CD4-positive, alpha-beta T cell treated with Interleukin-15 for 1 hour (primary cell): Measurements from ENCODE around the gene PRXL2B.

ENCODE experiments used
- DNase-seq: peaks from one replicate; pipeline ENCODE4 v3.0.0-alpha.2; 2020

PRXL2B gene

GRCh38 chr1:2639607-2640521 lies 53.3 kb downstream of the PRXL2B start:
- DNase-seq = no peak

DNA sequence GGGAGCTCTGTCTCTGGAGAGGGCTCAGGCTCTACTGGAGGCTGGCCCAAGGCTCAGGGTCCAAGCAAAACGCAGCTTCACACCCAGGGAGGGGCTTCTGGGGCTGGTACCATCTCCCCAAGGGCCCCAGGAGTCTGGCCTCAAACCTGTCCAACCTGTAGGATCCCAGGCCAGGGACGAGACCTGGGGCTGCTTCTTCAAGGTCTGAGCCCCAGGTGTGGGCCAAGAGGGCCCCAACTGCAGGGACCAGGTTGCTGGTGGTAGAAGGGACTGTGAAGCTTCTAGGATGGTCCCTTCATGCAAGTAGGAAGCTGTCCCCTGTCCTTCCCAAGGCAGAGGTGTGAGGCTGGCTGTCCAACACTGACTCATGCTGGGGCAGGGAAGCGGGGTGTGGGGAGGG lies 54.0 kb downstream of the PRXL2B start:
- DNase-seq = no peak
